HepG2 (cell line): ENCODE measurements around the gene ABCA3. TPM values are rescaled to one million over a fixed set of nuclear protein-coding genes. Genes with fewer than 3 reads are reported as not detected.

Source experiments
- ATF1 ChIP-seq: IDR thresholded peaks from 2 replicates; pipeline ENCODE4 v1.6.1; 2016; ENCODE audit warnings: mild to moderate bottlenecking, control low read depth
- DPF2 ChIP-seq: sonication (generic); formaldehyde crosslinking; IDR thresholded peaks from 2 replicates; pipeline ENCODE4 v1.4.0; 2020; ENCODE audit warnings: mild to moderate bottlenecking, low read depth, missing genetic modification reagents, borderline replicate concordance
- DR1 ChIP-seq: sonication (generic); formaldehyde crosslinking; IDR thresholded peaks from 2 replicates; pipeline ENCODE4 v1.8.0; 2021; ENCODE audit warnings: mild to moderate bottlenecking, missing genetic modification reagents, inconsistent platforms
- FOSL1 ChIP-seq: sonication (generic); formaldehyde crosslinking; IDR thresholded peaks from 2 replicates; pipeline ENCODE4 v1.9.0; 2021; ENCODE audit warnings: missing genetic modification reagents, borderline replicate concordance
- GLI4 ChIP-seq: sonication (generic); formaldehyde crosslinking; IDR thresholded peaks from 2 replicates; pipeline ENCODE4 v1.5.1; 2020; ENCODE audit warnings: missing genetic modification reagents, mild to moderate bottlenecking, moderate library complexity, borderline replicate concordance
- NFRKB ChIP-seq: fragments of 450-650 bp; IDR thresholded peaks from 2 replicates; pipeline ENCODE4 v1.6.1; 2017
- PHF21A ChIP-seq: sonication (generic); formaldehyde crosslinking; IDR thresholded peaks from 2 replicates; pipeline ENCODE4 v1.5.0; 2020; ENCODE audit warnings: mild to moderate bottlenecking, missing genetic modification reagents
- PLRG1 ChIP-seq: fragments of 450-650 bp; conservative IDR thresholded peaks from 2 replicates; pipeline ENCODE4 v1.6.1; 2016
- RAD21 ChIP-seq: fragments of 450-650 bp; formaldehyde crosslinking; IDR thresholded peaks from 2 replicates; pipeline ENCODE4 v1.5.0; 2020; ENCODE audit warnings: mild to moderate bottlenecking
- SMAD9 ChIP-seq: sonication (generic); formaldehyde crosslinking; IDR thresholded peaks from 2 replicates; pipeline ENCODE4 v1.5.1; 2020; ENCODE audit warnings: mild to moderate bottlenecking, missing genetic modification reagents
- SRF ChIP-seq: IDR thresholded peaks from 2 replicates; pipeline ENCODE4 v1.6.1; 2011; ENCODE audit warnings: mild to moderate bottlenecking, low read depth, low read length, moderate library complexity
- ZNF350 ChIP-seq: sonication (generic); formaldehyde crosslinking; IDR thresholded peaks from 2 replicates; pipeline ENCODE4 v1.4.0; 2020; ENCODE audit warnings: mild to moderate bottlenecking, low read depth, missing genetic modification reagents, borderline replicate concordance
- ZNF564 ChIP-seq: sonication (generic); formaldehyde crosslinking; IDR thresholded peaks from 2 replicates; pipeline ENCODE4 v1.8.1; 2023; ENCODE audit warnings: mild to moderate bottlenecking, missing genetic modification reagents
- ZNF746 ChIP-seq: sonication (generic); formaldehyde crosslinking; IDR thresholded peaks from 2 replicates; pipeline ENCODE4 v1.8.0; 2022; ENCODE audit warnings: mild to moderate bottlenecking, missing genetic modification reagents
- ZNF766 ChIP-seq: sonication (generic); formaldehyde crosslinking; IDR thresholded peaks from 2 replicates; pipeline ENCODE4 v1.5.0; 2020; ENCODE audit warnings: missing genetic modification reagents, borderline replicate concordance
- ZSCAN12 ChIP-seq: sonication (generic); formaldehyde crosslinking; IDR thresholded peaks from 2 replicates; pipeline ENCODE4 v1.9.0; 2021; ENCODE audit warnings: mild to moderate bottlenecking, missing genetic modification reagents
- polyA plus RNA-seq, 8 experiments: library from polyadenylated mRNA; depleted of rRNA in 3 of 8; stranded (reverse) in 7 of 8; unstranded in 1 of 8; fragments of >200 nt; fragmentation: Illumina TruSeq in 4 of 8; extraction: Trizol in 4 of 8; gene quantifications; 2 replicates each; pipeline versions ENCODE4 v1.2.1 to v1.2.3, GENCODE V29; 2011 to 2016; ENCODE audit warnings: low read depth in 4 of 8, missing spikeins in 1 of 8, mixed read lengths in 1 of 8; ENCODE audit not compliant: insufficient read depth in 1 of 8
- total RNA-seq, 5 experiments: library from RNA; depleted of rRNA; stranded (reverse); fragments of >200 nt; fragmentation: Illumina TruSeq; extraction: Trizol; gene quantifications; 2 replicates each; pipeline ENCODE4 v1.2.3, GENCODE V29; 2016; ENCODE audit warnings: low read depth in 1 of 5
- TF ChIP-seq, protein P1 (sequence below): fragments of 450-650 bp; IDR thresholded peaks from 2 replicates; pipeline ENCODE4 v1.6.1; 2017; ENCODE audit warnings: mild to moderate bottlenecking
- TF ChIP-seq, protein P2 (sequence below): IDR thresholded peaks from 2 replicates; pipeline ENCODE4 v1.6.1; 2016; ENCODE audit warnings: missing compliant biosample characterization, missing genetic modification reagents, borderline replicate concordance
- TF ChIP-seq, protein P3 (sequence below): sonication (generic); formaldehyde crosslinking; IDR thresholded peaks from 2 replicates; pipeline ENCODE4 v1.4.0; 2020; ENCODE audit warnings: mild to moderate bottlenecking, missing genetic modification reagents
- TF ChIP-seq, protein P4 (sequence below): sonication (generic); formaldehyde crosslinking; IDR thresholded peaks from 2 replicates; pipeline ENCODE4 v1.5.0; 2020; ENCODE audit warnings: mild to moderate bottlenecking, low read depth, missing genetic modification reagents, borderline replicate concordance
- TF ChIP-seq, protein P5 (sequence below): sonication (generic); formaldehyde crosslinking; IDR thresholded peaks from 2 replicates; pipeline ENCODE4 v1.4.0; 2020; ENCODE audit warnings: missing genetic modification reagents, borderline replicate concordance

The ABCA3 gene
- total and polyA plus RNA-seq, 2 of the 13 experiments (the other 11 are each of a cell fraction or from before 2014, with no cell fraction given), result 0.60 to 1.5 TPM

DNA sequence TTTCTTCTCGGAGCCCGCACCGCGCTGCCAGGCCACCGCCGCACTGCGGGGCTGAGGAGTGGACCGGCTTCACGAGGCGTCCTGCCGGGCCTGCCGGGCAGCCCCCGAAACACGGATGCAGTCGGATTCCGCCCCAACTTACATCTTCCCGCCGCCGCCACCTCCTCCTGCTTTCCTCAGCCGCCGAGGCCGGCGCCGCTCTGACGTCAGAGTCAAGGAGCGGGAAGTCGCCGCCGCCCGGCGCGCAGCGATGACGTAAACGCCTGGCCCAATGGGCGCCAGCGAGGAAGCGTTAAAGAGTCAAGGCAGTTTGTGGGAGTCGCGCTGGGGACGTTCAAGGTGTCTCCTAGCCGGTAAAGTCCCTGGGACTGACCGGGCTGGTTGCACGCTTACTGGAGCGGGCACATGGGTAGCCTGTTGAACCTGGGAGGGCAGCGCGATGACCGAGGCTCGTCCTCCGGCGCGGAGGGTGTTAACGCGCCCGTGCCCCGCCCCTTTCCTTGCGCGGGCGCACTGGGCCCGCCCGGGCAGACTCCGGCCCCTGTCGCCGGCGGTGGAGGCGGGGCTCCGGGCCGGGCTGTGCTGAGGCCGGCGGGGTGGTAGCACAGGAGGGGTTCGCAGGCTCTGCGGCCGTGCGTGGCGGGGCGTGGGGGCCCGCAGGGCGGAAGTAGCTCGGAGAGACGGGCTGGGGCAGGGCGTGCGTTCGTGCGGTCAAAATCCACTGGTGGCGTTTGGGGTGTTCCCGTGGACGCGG, 72.4 kb downstream of the ABCA3 start, which contains the start of gene RNPS1 (continued):
- TF ChIP-seq, protein P1, sequence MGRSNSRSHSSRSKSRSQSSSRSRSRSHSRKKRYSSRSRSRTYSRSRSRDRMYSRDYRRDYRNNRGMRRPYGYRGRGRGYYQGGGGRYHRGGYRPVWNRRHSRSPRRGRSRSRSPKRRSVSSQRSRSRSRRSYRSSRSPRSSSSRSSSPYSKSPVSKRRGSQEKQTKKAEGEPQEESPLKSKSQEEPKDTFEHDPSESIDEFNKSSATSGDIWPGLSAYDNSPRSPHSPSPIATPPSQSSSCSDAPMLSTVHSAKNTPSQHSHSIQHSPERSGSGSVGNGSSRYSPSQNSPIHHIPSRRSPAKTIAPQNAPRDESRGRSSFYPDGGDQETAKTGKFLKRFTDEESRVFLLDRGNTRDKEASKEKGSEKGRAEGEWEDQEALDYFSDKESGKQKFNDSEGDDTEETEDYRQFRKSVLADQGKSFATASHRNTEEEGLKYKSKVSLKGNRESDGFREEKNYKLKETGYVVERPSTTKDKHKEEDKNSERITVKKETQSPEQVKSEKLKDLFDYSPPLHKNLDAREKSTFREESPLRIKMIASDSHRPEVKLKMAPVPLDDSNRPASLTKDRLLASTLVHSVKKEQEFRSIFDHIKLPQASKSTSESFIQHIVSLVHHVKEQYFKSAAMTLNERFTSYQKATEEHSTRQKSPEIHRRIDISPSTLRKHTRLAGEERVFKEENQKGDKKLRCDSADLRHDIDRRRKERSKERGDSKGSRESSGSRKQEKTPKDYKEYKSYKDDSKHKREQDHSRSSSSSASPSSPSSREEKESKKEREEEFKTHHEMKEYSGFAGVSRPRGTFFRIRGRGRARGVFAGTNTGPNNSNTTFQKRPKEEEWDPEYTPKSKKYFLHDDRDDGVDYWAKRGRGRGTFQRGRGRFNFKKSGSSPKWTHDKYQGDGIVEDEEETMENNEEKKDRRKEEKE, result no peak
- TF ChIP-seq DPF2 (CRISPR knock-in tag) (no peak), ZNF350 (CRISPR knock-in tag) (peak; percentile 70), PHF21A (CRISPR knock-in tag) (peak; percentile 38; the same call in 1 of the 2 replicates), DR1 (CRISPR knock-in tag) (peak; percentile 100), ATF1 (CRISPR knock-in tag) (peak; percentile 100), ZNF746 (CRISPR knock-in tag) (peak; percentile 56), ZNF564 (CRISPR knock-in tag) (peak; percentile 84; the same call in 1 of the 2 replicates), PLRG1 (no peak), FOSL1 (no peak), NFRKB (no peak), ZNF766 (CRISPR knock-in tag) (0 out of 2 replicates have a peak, but pooled peaks have one; percentile 58), RAD21 (CRISPR knock-in tag) (peak; percentile 21; the same call in 1 of the 2 replicates), ZSCAN12 (CRISPR knock-in tag) (0 out of 2 replicates have a peak, but pooled peaks have one; percentile 8), GLI4 (CRISPR knock-in tag) (peak; percentile 53; the same call in 1 of the 2 replicates), SRF (peak; percentile 76; the same call in 1 of the 2 replicates), SMAD9 (no peak)
- TF ChIP-seq, protein P2, sequence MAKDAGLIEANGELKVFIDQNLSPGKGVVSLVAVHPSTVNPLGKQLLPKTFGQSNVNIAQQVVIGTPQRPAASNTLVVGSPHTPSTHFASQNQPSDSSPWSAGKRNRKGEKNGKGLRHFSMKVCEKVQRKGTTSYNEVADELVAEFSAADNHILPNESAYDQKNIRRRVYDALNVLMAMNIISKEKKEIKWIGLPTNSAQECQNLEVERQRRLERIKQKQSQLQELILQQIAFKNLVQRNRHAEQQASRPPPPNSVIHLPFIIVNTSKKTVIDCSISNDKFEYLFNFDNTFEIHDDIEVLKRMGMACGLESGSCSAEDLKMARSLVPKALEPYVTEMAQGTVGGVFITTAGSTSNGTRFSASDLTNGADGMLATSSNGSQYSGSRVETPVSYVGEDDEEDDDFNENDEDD, result peak; percentile 97
- TF ChIP-seq, protein P3, sequence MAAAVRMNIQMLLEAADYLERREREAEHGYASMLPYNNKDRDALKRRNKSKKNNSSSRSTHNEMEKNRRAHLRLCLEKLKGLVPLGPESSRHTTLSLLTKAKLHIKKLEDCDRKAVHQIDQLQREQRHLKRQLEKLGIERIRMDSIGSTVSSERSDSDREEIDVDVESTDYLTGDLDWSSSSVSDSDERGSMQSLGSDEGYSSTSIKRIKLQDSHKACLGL (CRISPR knock-in tag), result peak; percentile 96
- TF ChIP-seq, protein P4, sequence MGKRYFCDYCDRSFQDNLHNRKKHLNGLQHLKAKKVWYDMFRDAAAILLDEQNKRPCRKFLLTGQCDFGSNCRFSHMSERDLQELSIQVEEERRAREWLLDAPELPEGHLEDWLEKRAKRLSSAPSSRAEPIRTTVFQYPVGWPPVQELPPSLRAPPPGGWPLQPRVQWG (CRISPR knock-in tag), result no peak
- TF ChIP-seq, protein P5, sequence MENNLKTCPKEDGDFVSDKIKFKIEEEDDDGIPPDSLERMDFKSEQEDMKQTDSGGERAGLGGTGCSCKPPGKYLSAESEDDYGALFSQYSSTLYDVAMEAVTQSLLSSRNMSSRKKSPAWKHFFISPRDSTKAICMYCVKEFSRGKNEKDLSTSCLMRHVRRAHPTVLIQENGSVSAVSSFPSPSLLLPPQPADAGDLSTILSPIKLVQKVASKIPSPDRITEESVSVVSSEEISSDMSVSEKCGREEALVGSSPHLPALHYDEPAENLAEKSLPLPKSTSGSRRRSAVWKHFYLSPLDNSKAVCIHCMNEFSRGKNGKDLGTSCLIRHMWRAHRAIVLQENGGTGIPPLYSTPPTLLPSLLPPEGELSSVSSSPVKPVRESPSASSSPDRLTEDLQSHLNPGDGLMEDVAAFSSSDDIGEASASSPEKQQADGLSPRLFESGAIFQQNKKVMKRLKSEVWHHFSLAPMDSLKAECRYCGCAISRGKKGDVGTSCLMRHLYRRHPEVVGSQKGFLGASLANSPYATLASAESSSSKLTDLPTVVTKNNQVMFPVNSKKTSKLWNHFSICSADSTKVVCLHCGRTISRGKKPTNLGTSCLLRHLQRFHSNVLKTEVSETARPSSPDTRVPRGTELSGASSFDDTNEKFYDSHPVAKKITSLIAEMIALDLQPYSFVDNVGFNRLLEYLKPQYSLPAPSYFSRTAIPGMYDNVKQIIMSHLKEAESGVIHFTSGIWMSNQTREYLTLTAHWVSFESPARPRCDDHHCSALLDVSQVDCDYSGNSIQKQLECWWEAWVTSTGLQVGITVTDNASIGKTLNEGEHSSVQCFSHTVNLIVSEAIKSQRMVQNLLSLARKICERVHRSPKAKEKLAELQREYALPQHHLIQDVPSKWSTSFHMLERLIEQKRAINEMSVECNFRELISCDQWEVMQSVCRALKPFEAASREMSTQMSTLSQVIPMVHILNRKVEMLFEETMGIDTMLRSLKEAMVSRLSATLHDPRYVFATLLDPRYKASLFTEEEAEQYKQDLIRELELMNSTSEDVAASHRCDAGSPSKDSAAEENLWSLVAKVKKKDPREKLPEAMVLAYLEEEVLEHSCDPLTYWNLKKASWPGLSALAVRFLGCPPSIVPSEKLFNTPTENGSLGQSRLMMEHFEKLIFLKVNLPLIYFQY (CRISPR knock-in tag), result peak; percentile 52; the same call in 1 of the 2 replicates
